Stimulated activated CD8-positive, alpha-beta memory T cell treated with anti-CD3 and anti-CD28 coated beads, Interleukin-2, amount 100 ng/mL, for 48 hours (primary cell): ENCODE data around the gene FGF21.
A peak's percentile ranks its signal among the peaks of the same experiment; 100 is the strongest.

ENCODE experiments used
- DNase-seq, 2 donors: peaks; one replicate each; pipeline ENCODE4 v3.0.0-alpha.2; 2020; ENCODE audit warnings: low read depth in 2 of 2

Gene FGF21

DNA sequence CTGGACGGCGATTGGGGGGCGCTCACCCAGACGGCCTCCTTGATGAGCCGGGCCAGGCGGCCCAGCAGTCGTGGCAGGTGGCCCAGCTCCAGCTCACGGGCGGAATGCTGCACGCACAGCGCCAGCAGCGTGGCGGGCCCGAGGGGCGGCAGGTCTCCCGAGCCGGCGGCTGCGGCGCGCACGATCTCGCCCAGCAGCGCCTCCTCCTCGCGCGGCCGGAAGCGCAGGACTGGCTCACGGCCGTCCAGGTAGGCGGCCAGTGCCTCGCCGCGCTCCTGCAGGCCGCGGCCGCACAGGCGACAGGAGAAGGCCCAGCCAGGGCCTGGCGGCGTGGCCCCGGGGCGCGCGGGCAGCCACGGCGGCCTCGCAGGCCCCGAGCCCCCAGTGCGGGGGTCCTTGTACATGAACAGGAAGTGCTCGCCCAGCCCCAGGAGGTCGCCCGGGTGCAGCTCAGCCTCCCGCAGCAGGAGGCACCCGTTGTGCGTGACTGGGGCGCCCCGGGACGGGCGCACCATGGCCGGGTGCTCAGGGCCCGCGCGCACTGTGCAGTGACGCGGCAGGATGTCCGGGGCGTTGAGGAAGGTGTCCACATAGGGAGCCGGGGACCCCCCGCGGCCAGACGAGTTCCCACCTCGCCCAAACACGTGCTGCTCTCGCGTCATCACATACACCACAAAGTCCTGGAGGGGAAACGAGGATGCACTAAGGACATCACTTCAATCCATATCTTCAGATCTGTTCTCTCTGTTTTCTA lies 26.2 kb upstream of the FGF21 start:
- no peak for DNase-seq

DNA sequence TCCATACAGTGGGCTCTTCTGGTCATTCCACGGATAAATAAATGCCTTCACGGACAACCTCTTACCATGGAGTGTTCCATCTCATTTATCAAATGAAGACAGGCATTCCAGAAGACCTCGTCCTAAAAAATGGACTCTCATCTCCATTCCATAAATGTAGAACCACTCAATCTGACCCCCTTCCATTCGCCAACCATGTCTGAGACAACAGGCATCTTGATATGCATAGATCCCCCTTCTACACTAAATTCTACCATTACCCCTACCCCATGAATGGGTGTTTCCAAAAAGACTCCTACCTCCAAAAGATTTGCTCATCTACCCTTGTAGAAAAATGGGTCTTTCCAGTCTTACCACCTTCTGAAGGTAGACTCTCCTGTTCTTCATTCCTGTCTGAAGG lies 23.9 kb upstream of the FGF21 start:
- DNase-seq, result no peak

- DNase-seq, result no peak
These were observed 20.7 kb upstream of the FGF21 start for GRCh38 chr19:48734625-48735024.

GRCh38 chr19:48735031-48735615 lies 20.2 kb upstream of the FGF21 start:
- DNase-seq, result no peak

DNA sequence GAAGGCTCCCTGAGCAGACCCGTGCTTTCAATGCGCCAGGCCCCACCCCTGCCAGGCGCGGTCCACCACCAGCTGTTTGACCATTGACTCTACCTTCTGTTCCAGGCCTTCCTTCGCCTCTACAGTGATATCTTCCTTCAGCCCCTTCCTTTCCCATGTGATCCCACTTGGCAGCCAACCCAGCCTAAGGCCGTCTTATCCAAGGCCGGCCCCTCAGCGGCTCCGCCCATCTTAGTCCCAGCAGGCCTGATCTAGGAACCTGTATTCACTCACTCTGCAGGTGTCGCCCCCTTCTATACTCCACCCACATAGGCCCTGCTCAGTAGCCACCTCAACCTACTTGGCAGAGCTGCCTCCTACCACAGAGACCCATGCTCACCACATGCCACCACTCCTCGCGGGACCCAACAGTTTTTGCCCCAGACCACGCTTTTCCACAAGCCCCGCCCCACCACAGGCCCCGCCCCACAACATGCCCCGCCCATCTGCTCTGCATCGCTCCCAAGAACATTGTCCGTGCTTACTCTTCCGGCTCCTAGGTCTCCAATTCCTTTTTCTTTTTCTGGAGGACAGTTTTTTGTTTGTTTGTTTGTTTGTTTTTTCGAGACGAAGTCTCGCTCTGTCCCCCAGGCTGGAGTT lies 17.8 kb upstream of the FGF21 start:
- no peak for DNase-seq

- peak; percentile 93 to 97 for DNase-seq
These were observed 16.5 kb upstream of the FGF21 start for GRCh38 chr19:48738557-48739403.

- DNase-seq, result no peak
These were observed 15.7 kb upstream of the FGF21 start for GRCh38 chr19:48739404-48740163.

DNA sequence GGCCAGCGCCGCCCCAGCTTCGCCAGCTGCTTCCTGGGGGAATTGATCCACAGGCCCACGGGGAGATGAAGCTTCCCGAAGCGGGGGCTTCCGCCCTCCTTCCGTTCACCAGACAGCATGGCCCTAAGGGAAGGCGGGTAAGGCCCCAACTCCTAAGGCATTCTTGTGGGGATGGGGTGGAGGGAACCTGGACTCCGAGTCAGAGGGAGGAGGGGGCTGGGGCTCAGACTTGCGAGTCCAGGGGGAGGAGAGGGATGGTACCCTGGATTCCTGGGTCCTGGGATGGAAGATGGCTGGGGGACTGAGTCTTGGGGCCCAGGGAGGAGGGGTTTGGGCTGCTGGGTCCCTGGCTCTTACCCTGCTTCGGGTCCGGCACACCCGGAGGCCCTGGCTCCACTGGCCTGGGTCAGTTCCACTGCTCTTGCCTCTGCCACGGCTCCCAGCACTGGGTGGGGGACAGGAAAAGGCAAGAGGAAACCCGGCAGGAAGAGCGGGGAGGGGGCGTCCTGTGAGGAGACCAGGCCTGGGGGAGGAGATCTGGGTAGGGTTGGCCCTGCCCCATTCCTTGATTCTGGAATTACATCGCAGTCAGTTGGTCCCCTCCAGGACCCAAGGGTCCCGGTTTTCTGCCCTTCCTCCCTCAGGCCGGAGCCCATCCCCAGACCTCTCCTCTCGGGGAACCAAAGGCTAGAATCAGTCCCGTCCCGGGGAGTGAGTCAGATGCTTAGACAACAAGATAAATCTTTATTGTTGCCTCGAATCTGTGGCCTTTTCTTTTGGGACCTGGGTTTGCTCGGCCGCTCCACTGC lies 15.0 kb upstream of the FGF21 start, which contains the start of gene RASIP1:
TSS of gene RASIP1 (minus strand) at position 447 of the 809 bp plus-strand sequence. CDS start at position 119, 328 bp downstream.
- no peak for DNase-seq

DNA sequence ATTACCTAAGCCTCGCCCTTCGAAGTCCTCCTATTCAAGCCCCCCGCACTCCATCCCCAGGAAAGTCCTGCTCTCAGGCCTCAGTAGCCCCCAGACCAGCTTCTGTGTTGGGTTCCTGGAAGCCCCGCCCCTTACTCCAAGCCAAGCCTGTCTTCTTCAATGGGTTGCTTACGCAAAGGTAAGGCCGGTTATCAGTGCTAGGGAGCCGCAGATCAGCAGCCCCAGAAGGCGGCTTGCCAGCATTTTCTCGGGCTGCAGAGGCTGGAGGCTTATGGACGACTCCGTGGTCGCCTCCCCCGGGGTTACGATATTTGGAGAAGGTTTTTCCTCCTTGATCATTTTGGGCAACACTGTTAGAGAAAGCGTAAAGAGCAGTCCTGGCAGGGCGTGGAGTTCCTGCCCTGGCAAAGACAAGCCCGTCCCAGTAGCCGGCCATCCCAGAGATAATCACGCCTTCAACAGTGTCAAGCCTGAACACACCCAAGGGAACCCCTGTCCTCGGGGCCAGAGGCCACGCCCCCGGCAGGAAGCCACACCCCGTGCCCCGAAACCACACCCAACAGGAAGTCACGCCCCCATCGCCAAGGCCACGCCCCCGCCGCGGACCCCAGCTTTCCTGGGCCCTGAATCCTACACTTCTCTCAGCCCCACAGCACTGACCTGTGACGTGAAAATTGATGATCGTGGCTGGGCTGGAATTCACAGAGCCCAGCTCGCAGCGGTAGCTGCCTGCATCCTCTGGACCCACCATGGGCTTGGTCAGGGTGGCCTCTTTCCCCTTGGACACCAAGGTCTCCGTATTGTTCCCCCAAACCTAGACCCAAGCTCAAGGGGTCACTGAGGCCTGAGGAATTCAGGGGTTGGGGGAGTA lies 14.0 kb upstream of the FGF21 start:
- peak in 1 of 2 donors; percentile 43 for DNase-seq

- no peak for DNase-seq
These were observed 13.2 kb upstream of the FGF21 start for GRCh38 chr19:48742096-48742495.

DNA sequence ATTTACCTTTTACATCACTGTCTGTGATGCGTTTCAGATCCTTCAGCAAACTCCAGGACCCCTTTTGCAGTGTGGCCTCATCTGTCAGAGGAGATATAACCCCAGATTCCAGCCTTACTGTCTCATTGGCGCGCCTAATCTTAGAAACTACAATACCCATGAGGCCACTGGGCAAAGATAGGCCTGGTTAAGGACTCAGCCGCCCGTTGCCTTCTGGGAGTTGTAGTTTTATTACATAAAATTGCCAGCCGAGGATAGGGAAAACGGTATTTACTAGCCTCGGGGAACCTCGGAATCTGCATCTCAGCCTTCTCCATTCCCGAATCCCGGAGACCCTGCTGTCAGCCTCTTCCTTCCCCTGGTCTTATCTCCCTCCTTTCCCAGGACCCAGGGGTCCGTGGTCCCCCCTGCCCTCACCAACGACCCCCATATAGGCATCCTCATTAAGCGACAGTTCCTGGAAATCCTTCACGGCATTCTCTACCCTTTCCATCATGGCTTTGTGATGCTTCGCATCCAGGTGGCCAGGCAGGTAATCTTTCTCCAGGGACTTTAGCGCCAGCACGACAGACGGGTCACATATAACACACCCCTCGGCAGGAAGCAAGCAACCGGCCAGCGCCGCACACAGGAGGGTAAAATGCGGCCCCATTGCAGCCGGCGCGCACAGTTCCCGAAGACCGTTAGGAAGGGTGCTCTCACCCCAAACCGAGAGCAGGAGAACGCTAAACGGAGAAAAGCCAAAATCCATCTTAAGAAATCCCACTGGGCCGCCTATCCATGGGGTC lies 9.9 kb upstream of the FGF21 start:
- DNase-seq, result peak in 1 of 2 donors; percentile 28

- DNase-seq, result no peak
These were observed 9.2 kb upstream of the FGF21 start for GRCh38 chr19:48746110-48746509.

DNA sequence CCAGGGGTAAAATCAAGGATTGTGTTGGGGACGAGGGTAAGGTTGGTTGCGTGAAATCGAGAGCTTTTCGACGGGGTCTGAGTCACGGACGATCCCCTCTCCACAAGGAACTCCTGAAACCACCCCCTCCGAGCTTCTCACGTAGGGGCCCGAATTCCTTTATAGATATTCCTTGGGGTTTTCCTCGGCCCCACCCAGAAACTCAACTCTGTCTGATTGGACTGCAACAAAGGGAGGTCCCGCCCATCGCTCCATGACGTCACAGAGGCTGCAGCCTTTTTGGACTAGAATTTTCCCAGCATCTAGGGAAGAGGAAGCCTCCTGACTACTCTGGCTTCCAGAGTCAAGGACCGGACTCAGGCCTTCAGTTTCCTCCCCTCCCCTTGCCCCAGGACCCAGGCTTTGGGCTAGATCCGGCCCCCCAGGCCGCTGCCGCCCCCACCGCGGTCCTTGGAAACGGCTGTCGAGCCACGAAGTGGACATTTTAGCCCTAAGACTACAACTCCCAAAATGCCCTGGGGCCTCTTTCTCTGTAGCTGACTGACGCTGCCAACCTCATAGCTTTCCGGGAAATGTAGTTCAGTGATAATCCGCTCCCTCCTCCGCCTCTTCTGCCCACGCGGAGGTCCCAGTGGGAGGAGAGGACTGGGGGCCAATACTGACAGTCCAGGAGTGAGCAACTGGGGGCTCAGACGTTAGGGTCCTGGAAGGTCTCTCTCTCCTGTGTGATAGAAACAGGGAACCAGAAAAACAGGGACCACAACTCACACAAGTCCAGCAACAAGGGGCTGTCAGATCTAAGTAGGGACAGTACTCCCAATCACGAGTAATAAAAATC lies 8.4 kb upstream of the FGF21 start, which contains the start of gene IZUMO1:
TSS of gene IZUMO1 (minus strand) at position 172 of the 838 bp plus-strand sequence. CDS start 1,050 bp downstream, outside the sequence.
- peak in 1 of 2 donors; percentile 50 for DNase-seq

DNA sequence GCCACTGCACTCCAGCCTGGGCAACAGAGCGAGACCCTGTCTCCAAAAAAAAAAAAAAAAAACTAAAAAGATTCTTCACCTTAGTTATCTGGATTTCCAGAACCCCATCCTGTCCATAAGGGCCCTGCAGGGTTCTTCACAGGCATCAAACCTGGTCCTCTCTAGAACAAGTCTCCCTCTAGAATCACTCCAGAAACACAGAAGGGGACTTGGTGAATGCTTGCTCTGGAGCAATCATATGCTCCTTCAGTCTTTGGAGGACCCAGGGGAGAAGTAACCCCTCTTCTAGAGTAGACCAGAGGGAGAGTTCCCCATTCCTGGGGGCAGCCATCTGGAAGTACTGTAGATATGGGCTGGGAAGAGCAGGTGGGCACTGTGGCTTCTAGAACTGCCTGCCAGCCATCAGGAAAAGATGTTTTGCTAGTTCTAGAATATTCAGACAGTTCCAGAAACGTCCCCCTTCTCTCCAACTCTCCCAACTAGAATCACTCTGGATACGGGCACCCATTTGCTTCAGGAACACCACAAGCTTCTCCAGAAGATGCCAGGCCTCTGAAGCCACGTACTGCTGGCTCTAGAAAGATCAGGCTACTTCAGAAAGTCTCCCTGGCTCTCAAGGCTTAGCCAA lies 5.6 kb upstream of the FGF21 start:
- no peak for DNase-seq

DNA sequence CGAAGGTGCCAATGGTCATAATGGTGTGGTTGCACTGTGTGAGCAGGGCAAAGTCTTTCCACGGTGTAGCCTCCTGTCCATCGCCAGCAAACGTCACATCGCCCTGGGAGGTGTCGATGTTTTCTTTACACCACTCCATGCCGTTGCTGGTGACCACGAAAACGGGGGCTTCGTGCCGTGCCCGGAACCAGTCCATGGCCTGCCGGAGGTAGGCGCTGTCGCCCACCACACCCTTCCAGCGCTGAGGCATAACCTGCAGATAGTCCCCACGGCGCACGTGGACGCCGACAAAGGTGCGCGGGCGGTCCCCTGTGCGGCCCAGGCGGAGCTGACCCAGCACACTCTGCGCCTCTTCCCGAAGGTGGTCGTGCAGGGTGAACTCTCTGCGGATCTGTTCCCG lies 5.0 kb upstream of the FGF21 start:
- no peak for DNase-seq

- no peak for DNase-seq
These were observed 4.4 kb upstream of the FGF21 start for GRCh38 chr19:48750771-48751504.
